Body of pancreas (tissue), 4 donors: ENCODE results near the gene PRDM16.

ENCODE experiments used
- POLR2A ChIP-seq, 3 donors: fragments of 450-650 bp; IDR thresholded peaks; one replicate each; pipeline ENCODE4 v1.6.1; 2016; ENCODE audit warnings: antibody characterized with exemption in 3 of 3, mild to moderate bottlenecking in 2 of 3
- TF ChIP-seq, protein P1 (sequence below), 7 experiments: fragments of 450-650 bp in 4 of 7; fragments of 200-600 bp in 3 of 7; sonication (generic) in 3 of 7; IDR thresholded peaks; one replicate each; pipeline ENCODE4 v1.5.1; 2016 to 2019; ENCODE audit warnings: antibody characterized with exemption in 7 of 7

DNA sequence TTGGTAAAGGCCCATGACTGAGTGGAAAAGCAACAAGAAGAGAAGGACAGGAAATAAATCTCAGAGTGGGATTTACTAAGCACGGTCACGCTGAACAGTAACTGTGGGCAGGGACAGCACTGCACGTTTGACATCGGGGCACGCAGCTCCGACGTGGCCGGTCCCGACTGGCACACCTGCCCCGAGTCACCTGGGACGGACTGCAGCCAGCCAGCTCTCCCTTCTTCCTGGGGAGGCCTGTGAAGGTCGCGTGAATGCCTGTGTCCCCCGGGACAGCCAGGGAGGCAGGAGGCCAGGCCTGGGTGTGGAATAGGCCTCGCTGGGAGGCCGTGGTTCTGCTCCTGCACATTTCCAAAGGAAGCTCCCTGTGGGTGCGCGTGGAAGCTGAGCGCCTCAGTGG is 140.2 kb downstream of the PRDM16 start:
- TF ChIP-seq, protein P1, sequence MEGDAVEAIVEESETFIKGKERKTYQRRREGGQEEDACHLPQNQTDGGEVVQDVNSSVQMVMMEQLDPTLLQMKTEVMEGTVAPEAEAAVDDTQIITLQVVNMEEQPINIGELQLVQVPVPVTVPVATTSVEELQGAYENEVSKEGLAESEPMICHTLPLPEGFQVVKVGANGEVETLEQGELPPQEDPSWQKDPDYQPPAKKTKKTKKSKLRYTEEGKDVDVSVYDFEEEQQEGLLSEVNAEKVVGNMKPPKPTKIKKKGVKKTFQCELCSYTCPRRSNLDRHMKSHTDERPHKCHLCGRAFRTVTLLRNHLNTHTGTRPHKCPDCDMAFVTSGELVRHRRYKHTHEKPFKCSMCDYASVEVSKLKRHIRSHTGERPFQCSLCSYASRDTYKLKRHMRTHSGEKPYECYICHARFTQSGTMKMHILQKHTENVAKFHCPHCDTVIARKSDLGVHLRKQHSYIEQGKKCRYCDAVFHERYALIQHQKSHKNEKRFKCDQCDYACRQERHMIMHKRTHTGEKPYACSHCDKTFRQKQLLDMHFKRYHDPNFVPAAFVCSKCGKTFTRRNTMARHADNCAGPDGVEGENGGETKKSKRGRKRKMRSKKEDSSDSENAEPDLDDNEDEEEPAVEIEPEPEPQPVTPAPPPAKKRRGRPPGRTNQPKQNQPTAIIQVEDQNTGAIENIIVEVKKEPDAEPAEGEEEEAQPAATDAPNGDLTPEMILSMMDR (IDR thresholded peaks at IDR 0.05) = no peak
- no peak for TF ChIP-seq POLR2A (IDR thresholded peaks at IDR 0.05)
